ENCODE measurements around the gene ARL16.

GRCh38 chr17:81682565-81683207 is 911 bp downstream of the ARL16 start:
- TF ChIP-seq POLR2A (IDR thresholded peaks at IDR 0.05) (no peak), CTCF (IDR thresholded peaks at IDR 0.05 in 8 of 11, conservative IDR thresholded peaks at IDR 0.05 in 3 of 11) (no peak), POLR2AphosphoS5 (IDR thresholded peaks at IDR 0.05) (no peak)

All from spleen (tissue), 7 donors.